DMS 273 treated with DMSO at 0.1 percent for 48 hours (cell line): Measurements from ENCODE around the gene SLC25A10.

Experiments used
- DNase-seq: peaks from one replicate; lab custom pipeline; 2025; lab: John Stamatoyannopoulos, UW

Gene SLC25A10

GRCh38 chr17:81706232-81706611 is 5.9 kb upstream of the SLC25A10 start:
- DNase-seq, result no peak

GRCh38 chr17:81706757-81707624 is 5.1 kb upstream of the SLC25A10 start:
- DNase-seq, result no peak

- no peak for DNase-seq
Observed at GRCh38 chr17:81707725-81708646, 4.1 kb upstream of the SLC25A10 start.

GRCh38 chr17:81708739-81709185 is 3.3 kb upstream of the SLC25A10 start:
- no peak for DNase-seq

- DNase-seq, result no peak
Observed at GRCh38 chr17:81710514-81711308, 1.4 kb upstream of the SLC25A10 start.

- DNase-seq, result no peak
Observed at GRCh38 chr17:81712468-81713003, 452 bp downstream of the SLC25A10 start.

- DNase-seq, result no peak
Observed at GRCh38 chr17:81713004-81713555, 996 bp downstream of the SLC25A10 start.

- DNase-seq, result no peak
Observed at GRCh38 chr17:81713556-81714411, 1.7 kb downstream of the SLC25A10 start.

- DNase-seq, result no peak
Observed at GRCh38 chr17:81714412-81715106, 2.5 kb downstream of the SLC25A10 start.

- no peak for DNase-seq
Observed at GRCh38 chr17:81715107-81715871, 3.2 kb downstream of the SLC25A10 start.

GRCh38 chr17:81715872-81716673 is 4.0 kb downstream of the SLC25A10 start:
- no peak for DNase-seq

GRCh38 chr17:81716674-81716996 is 4.6 kb downstream of the SLC25A10 start:
- DNase-seq, result no peak

GRCh38 chr17:81717049-81717765 is 5.1 kb downstream of the SLC25A10 start:
- no peak for DNase-seq

- no peak for DNase-seq
Observed at GRCh38 chr17:81717766-81718089, 5.6 kb downstream of the SLC25A10 start.

GRCh38 chr17:81719410-81720266 is 7.6 kb downstream of the SLC25A10 start:
- DNase-seq, result no peak

GRCh38 chr17:81720267-81721071 is 8.4 kb downstream of the SLC25A10 start:
- no peak for DNase-seq
